ENCODE measurements around the gene CBLL1. TPM values are rescaled to one million over a fixed set of nuclear protein-coding genes. Genes with fewer than 3 reads are reported as not detected.

Gene CBLL1
- total and polyA plus RNA-seq, 2 of the 13 experiments (the other 11 are each of a cell fraction or from before 2014, with no cell fraction given), result 8.8 to 10.5 TPM

GRCh38 chr7:107725138-107725740, 18.7 kb upstream of the CBLL1 start:
- no peaks in the 10 kb centered on the region; a peak in 1 of 5 replicates for H3K27me3 ChIP-seq (ENCODE audit: control insufficient read depth in 1 of 2, insufficient read depth in 2 of 2, low read length in 2 of 2)
- no peaks in the 10 kb centered on the region for H3K9me3 ChIP-seq (ENCODE audit: low read length)
- in situ Hi-C loops (cut with HindIII; ENCODE audit: extremely low pct_ligation_motif_present, low pct_unique_long_range_greater_than_20kb) (loop anchor here (25.0 kb wide), 1 partner anchor 387 kb away; no protein-coding TSS in a partner anchor), intact Hi-C loops (cut with micrococcal nuclease; ENCODE audit: unreplicated experiment) (loop anchor here (1.0 to 10.0 kb wide), 6 partner anchors 143 to 930 kb away; partner anchors contain the start of gene BCAP29)
- H2AFZ ChIP-seq (ENCODE audit: low read length), result no peak overlapping the region
- POLR2A ChIA-PET, result no interaction called here
- H4K20me1 ChIP-seq (ENCODE audit: insufficient read depth, low read length), result no peaks in the 10 kb centered on the region
- BruUV-seq (replicated peaks), result no TSS peak
- TF ChIP-seq SMC3 (IDR thresholded peaks at IDR 0.05; ENCODE audit: low read length) (peak; percentile 80), KDM4B (CRISPR knock-in tag; IDR thresholded peaks at IDR 0.05) (no peak), RAD21 (CRISPR knock-in tag; IDR thresholded peaks at IDR 0.05) (peak; percentile 35; the same call in 1 of the 2 replicates), BORCS8-MEF2B (CRISPR knock-in tag; IDR thresholded peaks at IDR 0.05) (no peak), STAG1 (CRISPR knock-in tag; IDR thresholded peaks at IDR 0.05) (peak; percentile 80), FOXA3 (CRISPR knock-in tag; IDR thresholded peaks at IDR 0.05) (0 out of 2 replicates have a peak, but pooled peaks have one; percentile 11)
- TF ChIP-seq, protein P1, sequence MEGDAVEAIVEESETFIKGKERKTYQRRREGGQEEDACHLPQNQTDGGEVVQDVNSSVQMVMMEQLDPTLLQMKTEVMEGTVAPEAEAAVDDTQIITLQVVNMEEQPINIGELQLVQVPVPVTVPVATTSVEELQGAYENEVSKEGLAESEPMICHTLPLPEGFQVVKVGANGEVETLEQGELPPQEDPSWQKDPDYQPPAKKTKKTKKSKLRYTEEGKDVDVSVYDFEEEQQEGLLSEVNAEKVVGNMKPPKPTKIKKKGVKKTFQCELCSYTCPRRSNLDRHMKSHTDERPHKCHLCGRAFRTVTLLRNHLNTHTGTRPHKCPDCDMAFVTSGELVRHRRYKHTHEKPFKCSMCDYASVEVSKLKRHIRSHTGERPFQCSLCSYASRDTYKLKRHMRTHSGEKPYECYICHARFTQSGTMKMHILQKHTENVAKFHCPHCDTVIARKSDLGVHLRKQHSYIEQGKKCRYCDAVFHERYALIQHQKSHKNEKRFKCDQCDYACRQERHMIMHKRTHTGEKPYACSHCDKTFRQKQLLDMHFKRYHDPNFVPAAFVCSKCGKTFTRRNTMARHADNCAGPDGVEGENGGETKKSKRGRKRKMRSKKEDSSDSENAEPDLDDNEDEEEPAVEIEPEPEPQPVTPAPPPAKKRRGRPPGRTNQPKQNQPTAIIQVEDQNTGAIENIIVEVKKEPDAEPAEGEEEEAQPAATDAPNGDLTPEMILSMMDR (CRISPR knock-in tag; IDR thresholded peaks at IDR 0.05), result peak; percentile 73
- no peak overlapping the region for H3K27ac ChIP-seq (ENCODE audit: extremely low read length, insufficient read depth, low read length)
- no peaks in the 10 kb centered on the region for H3K36me3 ChIP-seq (replicated peaks in 1 of 2; ENCODE audit: control insufficient read depth in 1 of 2, insufficient read depth in 2 of 2, low read length in 2 of 2)
- H3K4me2 ChIP-seq (ENCODE audit: low read depth, low read length), result no peak overlapping the region
- H3K79me2 ChIP-seq (ENCODE audit: insufficient read depth, low read length), result no peaks in the 10 kb centered on the region
- ATAC-seq (no peak), DNase-seq (ENCODE audit: low spot score) (peak; percentile 52), FAIRE-seq (peak; percentile 74)
- CTCF ChIA-PET (ENCODE audit: low intra/inter-chr PET ratio, low total read pairs), result interaction anchor here (1.5 to 1.7 kb wide), 2 partner anchors 154 to 262 kb away, joined by 3 to 16 read pairs; no protein-coding TSS in a partner anchor
- H3K4me1 ChIP-seq (ENCODE audit: insufficient read depth, low read length), result no peaks in the 10 kb centered on the region
- no peak overlapping the region for H3K4me3 ChIP-seq (replicated peaks in 1 of 3; ENCODE audit: insufficient read depth in 1 of 3, low read depth in 2 of 3, low read length in 3 of 3)
- no peak overlapping the region for H3K9ac ChIP-seq (ENCODE audit: insufficient read depth, low read depth, low read length)
- WGBS (ENCODE audit: low lambda C conversion rate), result 13% methylated on average over 4 of the region's 4 CpGs

Measured in HepG2 (cell line).